NCI-H460 (cell line): ENCODE results near the gene TLR7. TPM values are rescaled to one million over a fixed set of nuclear protein-coding genes. Genes with fewer than 3 reads are reported as not detected.

Source experiments
- DNase-seq: peaks from one replicate; pipeline ENCODE4 v3.0.0-alpha.2; 2016; ENCODE audit warnings: low read depth; ENCODE audit errors: extremely low read depth
- total RNA-seq: library from RNA; depleted of rRNA; stranded (reverse); fragments of >200 nt; shearing (Covaris generic); gene quantifications from 2 replicates; pipeline ENCODE4 v1.2.3, GENCODE V29; 2014

TLR7 gene
- total RNA-seq, 1 experiment from 2014 or later, result not detected

- no peak for DNase-seq
Measured at GRCh38 chrX:12890467-12890866, 23.6 kb downstream of the TLR7 start.

- no peak for DNase-seq
Measured at GRCh38 chrX:12891171-12891570, 24.3 kb downstream of the TLR7 start.

- no peak for DNase-seq
Measured at GRCh38 chrX:12891915-12892506, 25.1 kb downstream of the TLR7 start.

- DNase-seq, result no peak
Measured at GRCh38 chrX:12892716-12893115, 25.8 kb downstream of the TLR7 start.

- peak; percentile 20 for DNase-seq
Measured at GRCh38 chrX:12894074-12895030, 27.5 kb downstream of the TLR7 start.

GRCh38 chrX:12895866-12896265, 29.0 kb downstream of the TLR7 start:
- no peak for DNase-seq

GRCh38 chrX:12896935-12897334, 30.1 kb downstream of the TLR7 start:
- no peak for DNase-seq

- no peak for DNase-seq
Measured at GRCh38 chrX:12898073-12898472, 31.2 kb downstream of the TLR7 start.

- DNase-seq, result no peak
Measured at GRCh38 chrX:12899506-12899905, 32.6 kb downstream of the TLR7 start.

GRCh38 chrX:12901486-12901885, 34.6 kb downstream of the TLR7 start:
- DNase-seq, result peak; percentile 56

- DNase-seq, result no peak
Measured at GRCh38 chrX:12903646-12904045, 36.8 kb downstream of the TLR7 start.

GRCh38 chrX:12906046-12906761, 39.3 kb downstream of the TLR7 start, which contains the start of gene TLR8:
Gene TLR8, plus strand, starts transcription at chrX:12906620. Its CDS starts 87 bp downstream, at chrX:12906707.
- DNase-seq, result no peak

- no peak for DNase-seq
Measured at GRCh38 chrX:12910423-12911121, 43.7 kb downstream of the TLR7 start.

GRCh38 chrX:12911122-12911470, 44.2 kb downstream of the TLR7 start:
- no peak for DNase-seq

- DNase-seq, result no peak
Measured at GRCh38 chrX:12912791-12913482, 46.1 kb downstream of the TLR7 start.

GRCh38 chrX:12917753-12918152, 50.9 kb downstream of the TLR7 start:
- DNase-seq, result no peak

- DNase-seq, result no peak
Measured at GRCh38 chrX:12919051-12919450, 52.2 kb downstream of the TLR7 start.

- DNase-seq, result no peak
Measured at GRCh38 chrX:12919620-12920019, 52.7 kb downstream of the TLR7 start.

GRCh38 chrX:12920990-12921389, 54.1 kb downstream of the TLR7 start:
- DNase-seq, result no peak
